GM23338 (cell line): ENCODE results near the gene TRIO. TPM values are rescaled to one million over a fixed set of nuclear protein-coding genes. Genes with fewer than 3 reads are reported as not detected.

Experiments
- ATAC-seq: fragments of 200-7000 bp; cut with Tn5 transposase; 3 replicates; pipeline ENCODE4 v1.9.1; 2020
- DNase-seq: peaks from one replicate; pipeline ENCODE4 v3.0.0-alpha.2; 2015; ENCODE audit warnings: low spot score
- H2AFZ ChIP-seq: fragments of 200-600 bp; sonication (generic); 2 replicates; pipeline ENCODE4 v1.8.0; 2016; ENCODE audit warnings: antibody characterized with exemption, mild to moderate bottlenecking, moderate library complexity
- H3F3A ChIP-seq: fragments of 200-600 bp; sonication (generic); replicated peaks from 2 replicates; pipeline ENCODE4 v1.8.0; 2017; ENCODE audit warnings: antibody characterized with exemption, mixed run types, low read depth
- H3K27ac ChIP-seq: fragments of 200-600 bp; sonication (generic); 2 replicates; pipeline ENCODE4 v1.6.1; 2016; ENCODE audit warnings: low read depth
- H3K27me3 ChIP-seq: fragments of 200-600 bp; sonication (generic); 2 replicates; pipeline ENCODE4 v1.8.0; 2016; ENCODE audit warnings: mild to moderate bottlenecking, mixed run types, moderate library complexity; ENCODE audit not compliant: insufficient read depth
- H3K36me3 ChIP-seq: fragments of 200-600 bp; sonication (generic); 2 replicates; pipeline ENCODE4 v1.8.0; 2016; ENCODE audit warnings: mild to moderate bottlenecking; ENCODE audit not compliant: insufficient read depth
- H3K4me1 ChIP-seq: fragments of 200-600 bp; sonication (generic); 2 replicates; pipeline ENCODE4 v1.8.0; 2016; ENCODE audit warnings: mild to moderate bottlenecking, moderate library complexity; ENCODE audit not compliant: insufficient read depth
- H3K4me2 ChIP-seq: fragments of 200-600 bp; sonication (generic); 2 replicates; pipeline ENCODE4 v1.7.1; 2017; ENCODE audit warnings: mixed run types
- H3K4me3 ChIP-seq: fragments of 200-600 bp; sonication (generic); 2 replicates; pipeline ENCODE4 v1.6.1; 2016; ENCODE audit warnings: mixed run types
- H3K79me2 ChIP-seq: fragments of 200-600 bp; sonication (generic); replicated peaks from 2 replicates; pipeline ENCODE4 v1.8.0; 2017; ENCODE audit warnings: mild to moderate bottlenecking; ENCODE audit not compliant: insufficient read depth
- H3K9me2 ChIP-seq: fragments of 200-600 bp; sonication (generic); 2 replicates; pipeline ENCODE4 v1.8.0; 2017; ENCODE audit not compliant: insufficient read depth
- H4K20me1 ChIP-seq: fragments of 200-600 bp; sonication (generic); replicated peaks from 2 replicates; pipeline ENCODE4 v1.8.0; 2017; ENCODE audit warnings: mild to moderate bottlenecking; ENCODE audit not compliant: insufficient read depth
- H3K27ac Mint-ChIP-seq: 2 replicates; pipeline ENCODE4 v1.8.0; 2020; ENCODE audit warnings: inconsistent platforms, mild to moderate bottlenecking, moderate library complexity, mixed read lengths
- H3K27me3 Mint-ChIP-seq: 3 replicates; pipeline ENCODE4 v1.8.0; 2022; ENCODE audit warnings: low read depth, mild to moderate bottlenecking, moderate library complexity, mixed read lengths, inconsistent platforms; ENCODE audit not compliant: insufficient read depth, poor library complexity
- H3K36me3 Mint-ChIP-seq: 3 replicates; pipeline ENCODE4 v1.8.0; 2021; ENCODE audit warnings: low read depth, mild to moderate bottlenecking, inconsistent platforms, moderate library complexity, mixed read lengths
- H3K4me1 Mint-ChIP-seq: 3 replicates; pipeline ENCODE4 v1.8.0; 2020; ENCODE audit warnings: mild to moderate bottlenecking, inconsistent platforms, mixed read lengths
- H3K4me3 Mint-ChIP-seq: 3 replicates; pipeline ENCODE4 v1.8.0; 2021; ENCODE audit warnings: moderate library complexity, mild to moderate bottlenecking, inconsistent platforms, mixed read lengths
- H3K9me3 Mint-ChIP-seq: 3 replicates; pipeline ENCODE4 v1.8.0; 2020; ENCODE audit warnings: moderate library complexity, mild to moderate bottlenecking, inconsistent platforms, mixed read lengths
- CREB1 ChIP-seq: fragments of 250-450 bp; sonication (Bioruptor Pico); IDR thresholded peaks from 2 replicates; pipeline ENCODE4 v1.5.0; 2020; ENCODE audit warnings: low read depth, mild to moderate bottlenecking, moderate library complexity
- ETS1 ChIP-seq: IDR thresholded peaks from 2 replicates; pipeline ENCODE4 v1.6.1; 2016; ENCODE audit warnings: antibody characterized with exemption
- EZH2 ChIP-seq: fragments of 200-600 bp; sonication (generic); IDR thresholded peaks from one replicate; pipeline ENCODE4 v1.8.0; 2017; ENCODE audit warnings: antibody characterized with exemption, mild to moderate bottlenecking, low read depth; ENCODE audit not compliant: unreplicated experiment
- JUNB ChIP-seq: IDR thresholded peaks from one replicate; pipeline ENCODE4 v1.6.1; 2016; ENCODE audit warnings: antibody characterized with exemption; ENCODE audit not compliant: unreplicated experiment
- POLR2AphosphoS5 ChIP-seq: IDR thresholded peaks from 2 replicates; pipeline ENCODE4 v1.6.1; 2016; ENCODE audit warnings: antibody characterized with exemption, low read depth
- REST ChIP-seq: IDR thresholded peaks from one replicate; pipeline ENCODE4 v1.6.1; 2018; ENCODE audit warnings: antibody characterized with exemption; ENCODE audit not compliant: unreplicated experiment
- ZNF114 ChIP-seq: fragments of 250-450 bp; sonication (Bioruptor Pico); IDR thresholded peaks from 2 replicates; pipeline ENCODE4 v1.5.0; 2020; ENCODE audit warnings: mild to moderate bottlenecking, moderate library complexity
- ZNF331 ChIP-seq: fragments of 250-450 bp; sonication (Bioruptor Pico); IDR thresholded peaks from 2 replicates; pipeline ENCODE4 v1.5.0; 2020; ENCODE audit warnings: low read depth, mild to moderate bottlenecking, moderate library complexity
- polyA plus RNA-seq: library from polyadenylated mRNA; unstranded; fragments of >200 nt; fragmentation: Nextera tagmentation; extraction: Ambion mirVana; gene quantifications from 2 replicates; pipeline ENCODE4 v1.2.1, GENCODE V29; 2016
- total RNA-seq: library from RNA; depleted of rRNA; stranded (reverse); fragments of >200 nt; shearing (Covaris generic); gene quantifications from 2 replicates; pipeline ENCODE4 v1.2.3, GENCODE V29; 2014

The TRIO gene
- total and polyA plus RNA-seq, 2 experiments from 2014 or later, result 13.8 to 113 TPM

- Mint-ChIP-seq H3K36me3 (no peaks in the 10 kb centered on the region), H3K9me3 (peaks cover 5% of the 10 kb centered on the region; the same call in 1 of the 3 replicates), H3K27ac (no peak overlapping the region), H3K4me1 (no peaks in the 10 kb centered on the region), H3K4me3 (no peak overlapping the region), H3K27me3 (peaks cover 6% of the 10 kb centered on the region)
- Histone ChIP-seq H2AFZ (no peak overlapping the region), H4K20me1 (no peaks in the 10 kb centered on the region), H3K4me2 (no peak overlapping the region), H3F3A (no peaks in the 10 kb centered on the region), H3K36me3 (no peaks in the 10 kb centered on the region), H3K27ac (no peak overlapping the region), H3K79me2 (no peaks in the 10 kb centered on the region), H3K4me1 (no peaks in the 10 kb centered on the region), H3K9me2 (no peaks in the 10 kb centered on the region), H3K4me3 (no peak overlapping the region), H3K27me3 (no peaks in the 10 kb centered on the region)
- DNase-seq (no peak), ATAC-seq (no peak)
- no peak for TF ChIP-seq ETS1
- TF ChIP-seq ZNF114 (CRISPR knock-in tag), result no peak
- no peak for TF ChIP-seq ZNF331
- TF ChIP-seq REST, result no peak
- TF ChIP-seq JUNB, result no peak
- TF ChIP-seq CREB1 (CRISPR knock-in tag), result no peak
- no peak for TF ChIP-seq POLR2AphosphoS5
Observed at GRCh38 chr5:14522721-14523120, 379.6 kb downstream of the TRIO start.

GRCh38 chr5:14523243-14524034 is 380.3 kb downstream of the TRIO start:
- no peak overlapping the region for H3K4me3 ChIP-seq
- H3K36me3 ChIP-seq, result no peaks in the 10 kb centered on the region
- Mint-ChIP-seq H3K9me3 (peaks cover 5% of the 10 kb centered on the region; the same call in 1 of the 3 replicates), H3K27me3 (peaks cover 6% of the 10 kb centered on the region), H3K27ac (no peak overlapping the region), H3K4me1 (no peaks in the 10 kb centered on the region), H3K4me3 (no peak overlapping the region), H3K36me3 (no peaks in the 10 kb centered on the region)
- H3K27ac ChIP-seq, result no peak overlapping the region
- H3K79me2 ChIP-seq, result no peaks in the 10 kb centered on the region
- H3K27me3 ChIP-seq, result no peaks in the 10 kb centered on the region
- no peak overlapping the region for H2AFZ ChIP-seq
- H3K4me1 ChIP-seq, result no peaks in the 10 kb centered on the region
- H4K20me1 ChIP-seq, result no peaks in the 10 kb centered on the region
- no peaks in the 10 kb centered on the region for H3K9me2 ChIP-seq
- DNase-seq (no peak), ATAC-seq (no peak)
- H3K4me2 ChIP-seq, result no peak overlapping the region
- H3F3A ChIP-seq, result no peaks in the 10 kb centered on the region
- no peak for TF ChIP-seq EZH2
